Mammary epithelial cell (primary cell): ENCODE measurements around the gene INHA.

Source experiments
- EZH2 ChIP-seq: IDR thresholded peaks from 2 replicates; pipeline ENCODE4 v1.6.1; 2012; ENCODE audit warnings: low read length, inconsistent platforms, borderline replicate concordance
- TF ChIP-seq, protein P1 (sequence below), 2 donors: IDR thresholded peaks in 1 of 2; conservative IDR thresholded peaks in 1 of 2; 2 replicates each; pipeline ENCODE4 v1.5.1; 2011 to 2012; ENCODE audit warnings: inconsistent platforms in 2 of 2, low read length in 2 of 2, mild to moderate bottlenecking in 2 of 2, control low read depth in 1 of 2, low read depth in 1 of 2; ENCODE audit not compliant: insufficient read depth in 1 of 2; ENCODE audit errors: extremely low read depth in 1 of 2

DNA sequence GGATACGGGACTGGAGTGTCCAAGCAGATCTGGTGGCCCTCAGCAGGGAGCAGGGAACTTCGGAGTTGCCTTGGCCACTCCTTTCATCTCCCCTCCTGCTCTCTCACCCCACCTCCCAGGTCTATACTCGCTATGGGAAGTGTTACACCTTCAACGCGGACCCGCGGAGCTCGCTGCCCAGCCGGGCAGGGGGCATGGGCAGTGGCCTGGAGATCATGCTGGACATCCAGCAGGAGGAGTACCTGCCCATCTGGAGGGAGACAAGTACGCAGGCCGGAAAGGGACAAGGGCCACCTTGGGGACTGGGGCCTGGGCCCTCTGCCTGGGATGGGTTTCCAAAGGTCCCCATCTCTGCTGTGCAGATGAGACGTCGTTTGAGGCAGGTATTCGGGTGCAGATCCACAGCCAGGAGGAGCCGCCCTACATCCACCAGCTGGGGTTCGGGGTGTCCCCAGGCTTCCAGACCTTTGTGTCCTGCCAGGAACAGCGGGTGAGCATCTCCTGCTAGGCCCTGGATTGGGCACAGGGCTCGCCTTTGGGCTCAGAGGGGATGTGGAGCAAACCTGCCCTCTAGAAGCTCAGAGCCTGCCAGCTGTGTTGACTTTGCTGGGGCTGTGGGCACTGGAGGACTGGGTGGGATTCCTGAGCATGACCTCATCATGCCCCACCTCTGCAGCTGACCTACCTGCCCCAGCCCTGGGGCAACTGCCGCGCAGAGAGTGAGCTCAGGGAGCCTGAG is 40.3 kb upstream of the INHA start:
- TF ChIP-seq, protein P1, sequence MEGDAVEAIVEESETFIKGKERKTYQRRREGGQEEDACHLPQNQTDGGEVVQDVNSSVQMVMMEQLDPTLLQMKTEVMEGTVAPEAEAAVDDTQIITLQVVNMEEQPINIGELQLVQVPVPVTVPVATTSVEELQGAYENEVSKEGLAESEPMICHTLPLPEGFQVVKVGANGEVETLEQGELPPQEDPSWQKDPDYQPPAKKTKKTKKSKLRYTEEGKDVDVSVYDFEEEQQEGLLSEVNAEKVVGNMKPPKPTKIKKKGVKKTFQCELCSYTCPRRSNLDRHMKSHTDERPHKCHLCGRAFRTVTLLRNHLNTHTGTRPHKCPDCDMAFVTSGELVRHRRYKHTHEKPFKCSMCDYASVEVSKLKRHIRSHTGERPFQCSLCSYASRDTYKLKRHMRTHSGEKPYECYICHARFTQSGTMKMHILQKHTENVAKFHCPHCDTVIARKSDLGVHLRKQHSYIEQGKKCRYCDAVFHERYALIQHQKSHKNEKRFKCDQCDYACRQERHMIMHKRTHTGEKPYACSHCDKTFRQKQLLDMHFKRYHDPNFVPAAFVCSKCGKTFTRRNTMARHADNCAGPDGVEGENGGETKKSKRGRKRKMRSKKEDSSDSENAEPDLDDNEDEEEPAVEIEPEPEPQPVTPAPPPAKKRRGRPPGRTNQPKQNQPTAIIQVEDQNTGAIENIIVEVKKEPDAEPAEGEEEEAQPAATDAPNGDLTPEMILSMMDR (conservative IDR thresholded peaks at IDR 0.05 in 1 of 2, IDR thresholded peaks at IDR 0.05 in 1 of 2; ENCODE audit: extremely low read depth in 1 of 2, insufficient read depth in 1 of 2, low read depth in 1 of 2, low read length in 2 of 2) = no peak
- no peak for TF ChIP-seq EZH2
